ENCODE data around the gene PAFAH1B1. TPM values are rescaled to one million over a fixed set of nuclear protein-coding genes. Genes with fewer than 3 reads are reported as not detected.

Gene PAFAH1B1
- total RNA-seq, 1 donor from 2014 or later: 107 TPM

DNA sequence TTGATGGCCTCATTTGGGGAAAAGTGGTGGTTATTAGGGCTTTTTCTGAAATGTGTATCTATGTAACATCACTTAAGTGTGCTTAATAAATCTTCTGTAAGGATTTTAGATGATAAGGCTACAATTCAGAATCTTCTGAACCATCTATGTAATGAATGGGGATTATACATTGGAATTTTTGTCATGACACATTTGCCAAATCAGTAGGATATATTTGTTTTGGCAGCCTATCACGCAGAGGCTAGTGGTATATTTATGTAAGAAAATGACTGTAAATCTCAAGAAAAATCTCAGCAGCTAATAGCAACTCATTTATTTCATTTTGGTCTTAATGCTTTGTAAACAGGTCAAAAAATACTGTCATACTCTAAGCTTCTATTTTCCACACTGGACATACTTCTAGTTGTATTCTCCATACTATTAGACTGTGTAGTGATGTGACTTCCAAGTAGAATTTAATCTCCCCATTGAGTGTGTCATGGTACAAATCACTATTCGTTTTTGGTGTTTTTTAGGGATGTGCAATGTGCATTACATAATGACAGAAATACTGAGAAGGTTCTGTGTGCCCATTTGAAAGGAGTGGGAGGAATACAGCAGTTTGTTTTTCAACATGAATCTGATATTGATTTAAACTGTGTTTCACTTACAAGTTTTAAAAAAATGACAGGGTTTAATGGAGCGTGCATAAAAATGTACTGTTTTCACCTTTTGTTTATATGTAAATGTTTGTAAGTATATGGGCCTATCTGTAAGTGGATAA lies 88.9 kb downstream of the PAFAH1B1 start:
- ATAC-seq (no peak), DNase-seq (no peak)
- intact Hi-C loops (cut with micrococcal nuclease): no loop called here

DNA sequence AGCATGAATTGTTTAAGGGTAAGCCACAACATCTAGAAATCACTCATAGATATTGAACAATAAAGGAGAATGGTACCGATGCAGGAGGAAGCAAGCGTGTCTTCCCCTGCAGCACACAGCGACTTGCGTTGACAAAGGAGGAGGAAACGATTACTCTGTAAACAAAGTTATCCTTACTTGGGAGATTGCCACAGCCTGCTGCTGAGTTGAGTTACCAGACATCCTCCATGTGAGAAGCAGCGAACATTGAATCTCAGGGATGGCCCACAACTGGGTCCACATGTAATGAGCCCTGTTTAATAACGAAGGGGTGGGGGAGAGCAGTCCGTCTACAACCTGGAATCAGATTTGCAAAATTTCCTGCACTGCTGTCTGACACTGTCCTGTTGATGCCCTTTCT lies 90.5 kb downstream of the PAFAH1B1 start:
- intact Hi-C loops (cut with micrococcal nuclease): no loop called here
- no peak for DNase-seq
- no peak for ATAC-seq

DNA sequence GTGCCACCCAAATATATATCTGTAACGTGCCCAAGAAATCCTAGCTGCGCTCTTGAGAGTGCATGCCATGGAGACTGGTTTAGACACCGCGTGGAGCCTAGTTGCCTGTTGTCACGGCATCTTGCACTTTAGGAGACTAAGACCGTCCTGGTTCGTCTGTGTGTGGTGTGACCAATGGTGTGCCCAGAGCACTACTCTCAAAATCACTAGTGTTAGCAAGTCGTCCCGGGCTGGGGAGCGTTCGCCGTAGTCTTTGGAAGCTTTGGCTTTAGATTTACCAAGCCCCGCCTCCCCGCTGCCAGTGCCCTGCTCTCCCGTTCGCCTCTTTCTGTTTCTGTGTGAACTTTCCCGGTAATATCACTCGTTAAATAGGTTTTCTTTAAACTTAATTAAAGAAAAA lies 91.1 kb downstream of the PAFAH1B1 start:
- DNase-seq (peak; percentile 30), ATAC-seq (no peak)
- intact Hi-C loops (cut with micrococcal nuclease): no loop called here

DNA sequence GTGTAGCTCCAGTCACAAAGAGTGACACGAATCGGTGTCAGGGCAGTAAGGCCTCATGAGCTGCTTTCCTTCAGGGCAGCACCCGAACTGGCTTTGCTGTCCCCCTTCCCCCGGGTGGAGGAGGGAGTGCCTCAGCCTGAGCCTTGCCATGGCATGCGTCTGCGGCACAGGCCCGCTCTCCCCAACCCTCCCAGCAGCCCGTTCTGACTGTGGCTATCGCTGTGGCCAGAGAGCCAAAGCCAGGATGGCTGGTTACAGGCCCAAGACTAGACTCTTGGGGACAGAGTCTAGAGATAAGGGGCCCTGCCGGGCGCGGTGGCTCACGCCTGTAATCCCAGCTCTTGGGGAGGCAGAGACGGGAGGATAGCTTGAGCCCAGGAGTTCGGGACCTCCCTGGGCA lies 92.2 kb downstream of the PAFAH1B1 start:
- ATAC-seq: no peak
- DNase-seq: peak; percentile 27
- intact Hi-C loops (cut with micrococcal nuclease): no loop called here

DNA sequence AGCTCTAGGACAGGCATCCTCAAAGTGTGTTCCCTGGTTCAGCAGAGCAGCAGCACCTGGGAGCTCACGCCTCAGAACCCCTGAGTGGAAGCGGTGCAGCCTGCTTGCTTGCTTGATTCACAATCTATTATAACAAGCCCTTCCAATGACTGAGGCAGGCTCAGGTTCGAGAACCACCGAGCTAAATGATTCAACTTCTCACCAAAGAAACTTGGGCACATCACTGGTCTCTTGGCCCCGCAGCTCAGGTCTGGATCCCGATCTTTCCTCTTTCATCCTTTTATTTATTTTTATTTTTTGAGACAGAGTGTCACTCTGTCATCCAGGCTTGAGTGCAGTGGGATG lies 93.6 kb downstream of the PAFAH1B1 start:
- DNase-seq (no peak), ATAC-seq (no peak)
- intact Hi-C loops (cut with micrococcal nuclease): no loop called here

DNA sequence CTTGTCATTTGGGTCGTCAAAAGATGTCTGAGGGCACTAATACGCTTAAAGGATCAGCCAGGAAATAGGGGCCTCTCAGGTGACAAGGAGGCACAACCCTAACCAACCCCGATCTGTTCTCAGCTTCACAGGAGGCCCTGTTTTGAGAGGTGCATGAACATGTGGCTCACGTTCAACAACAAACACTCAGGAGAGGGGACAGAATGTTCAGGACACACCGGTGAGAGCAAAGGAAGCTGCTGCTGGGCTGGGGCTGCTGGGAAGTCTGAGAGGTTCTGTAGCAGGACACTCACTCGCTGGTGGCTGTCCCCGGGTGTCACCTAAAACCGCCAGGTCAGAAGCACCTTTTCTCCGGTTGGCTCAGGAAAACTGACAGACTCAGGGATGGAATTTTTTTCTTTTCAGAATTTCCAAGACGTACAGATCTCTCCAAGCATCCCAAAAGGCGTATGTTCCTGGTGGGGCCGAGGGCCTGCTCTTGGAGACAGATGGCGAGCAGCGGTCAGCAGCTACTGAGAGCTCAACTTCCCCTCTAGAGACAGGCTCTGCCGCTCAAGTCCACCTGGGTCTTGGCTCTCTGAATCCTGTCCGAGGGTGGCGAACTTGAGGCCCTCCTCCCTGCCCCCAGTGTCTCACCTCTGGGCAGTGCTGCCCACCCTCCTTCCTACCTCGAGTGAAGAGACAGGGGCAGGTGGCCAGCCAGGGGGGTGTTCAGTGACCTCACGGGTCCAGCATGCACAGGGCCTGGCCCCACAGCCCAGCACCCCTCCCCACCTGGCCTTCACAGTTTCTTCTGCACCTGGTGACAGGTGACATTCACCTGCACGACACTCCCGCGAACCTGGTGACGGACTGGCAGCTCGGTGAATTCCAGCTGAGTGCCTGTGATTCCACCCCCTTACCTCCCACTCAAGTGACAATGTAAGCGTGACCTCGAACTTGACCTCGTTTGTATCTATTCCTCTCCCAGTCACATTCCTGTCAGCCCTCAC lies 95.2 kb downstream of the PAFAH1B1 start:
- intact Hi-C loops (cut with micrococcal nuclease): no loop called here
- ATAC-seq: peak; percentile 49

DNA sequence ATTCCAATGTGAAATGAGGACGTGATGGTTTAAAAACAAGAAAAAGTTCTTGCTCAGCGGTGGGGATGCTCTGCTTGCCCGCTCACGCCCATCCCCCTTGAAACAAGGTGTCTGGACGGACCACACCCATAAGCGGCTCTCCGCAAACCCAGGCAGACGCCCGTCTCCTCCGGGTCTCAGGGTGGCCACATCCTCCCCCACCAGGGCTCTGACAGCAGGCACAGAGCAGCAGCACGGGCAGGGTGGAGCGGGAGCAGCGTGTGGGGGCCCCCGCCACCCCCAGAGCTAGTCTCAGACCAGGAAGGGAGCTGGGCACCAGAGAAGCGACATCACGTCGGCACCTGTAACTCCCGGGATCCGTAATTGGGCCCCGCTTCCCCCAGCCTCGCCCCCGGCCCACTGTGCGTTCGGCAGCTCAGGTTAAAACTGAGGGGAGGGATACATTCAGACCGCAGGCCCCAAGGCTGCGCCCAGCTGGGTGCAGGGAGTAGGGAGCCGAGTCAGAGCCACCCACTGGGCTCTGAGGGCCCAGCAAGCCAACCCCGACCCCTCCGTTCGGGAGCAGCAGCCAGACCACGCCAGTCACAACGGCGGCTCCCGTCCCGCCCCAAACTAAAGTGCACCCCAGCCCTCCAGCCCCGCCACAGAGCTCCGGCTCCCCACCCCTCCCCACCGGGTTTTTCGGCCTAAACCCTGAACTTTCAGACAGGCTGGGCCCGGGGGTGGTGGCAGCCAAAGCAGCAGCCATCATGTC lies 96.1 kb downstream of the PAFAH1B1 start:
- intact Hi-C loops (cut with micrococcal nuclease): no loop called here
- peak; percentile 3 for ATAC-seq
- DNase-seq: peak; percentile 39

More for the DNA sequence above, 95.2 kb downstream of the PAFAH1B1 start:
- DNase-seq: peak; percentile 46

DNA sequence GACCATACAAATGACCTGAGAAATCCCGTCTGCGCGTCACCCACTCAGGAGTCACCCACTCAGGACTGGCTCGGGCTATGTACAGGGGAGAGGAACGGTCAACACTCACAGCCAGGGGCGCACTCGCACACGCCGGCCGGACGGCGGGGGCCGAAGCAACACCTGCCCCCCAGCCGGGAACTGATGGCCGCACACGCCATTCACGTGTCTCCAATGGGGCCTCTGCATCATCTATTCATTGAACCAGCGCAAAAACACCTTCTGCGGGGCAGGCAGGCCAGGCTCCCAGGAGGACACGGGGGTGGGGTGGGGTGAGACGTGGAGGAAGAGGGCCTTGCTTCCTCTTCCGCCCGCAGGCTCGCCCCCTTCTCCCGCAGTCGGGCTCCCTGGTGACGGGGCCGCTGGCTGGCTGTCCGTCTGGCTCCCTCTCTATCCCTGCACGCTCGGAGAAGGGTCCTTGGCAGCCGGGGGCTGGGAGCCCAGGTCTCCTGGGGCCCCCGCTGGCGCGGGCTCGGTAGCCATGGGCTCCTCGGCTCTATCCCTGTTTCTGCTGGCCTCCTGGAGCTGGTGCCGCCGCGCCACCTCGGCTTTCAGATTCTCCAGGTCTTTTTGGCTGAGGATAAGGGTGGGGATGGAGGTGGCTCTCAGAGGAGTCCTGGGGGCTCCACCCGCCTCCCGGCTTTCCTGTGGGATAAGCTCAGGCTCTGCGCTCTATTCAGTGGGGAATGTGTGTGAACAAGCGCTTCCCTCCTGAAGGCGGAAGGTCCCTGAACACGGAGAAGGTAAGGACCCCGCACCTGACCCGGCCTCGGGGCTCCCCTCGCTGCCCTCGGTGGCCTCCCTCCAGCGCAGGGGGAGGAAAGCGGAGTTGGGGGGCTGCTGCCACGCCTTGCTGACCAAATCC lies 97.0 kb downstream of the PAFAH1B1 start:
- intact Hi-C loops (cut with micrococcal nuclease): no loop called here
- DNase-seq (no peak), ATAC-seq (no peak)

DNA sequence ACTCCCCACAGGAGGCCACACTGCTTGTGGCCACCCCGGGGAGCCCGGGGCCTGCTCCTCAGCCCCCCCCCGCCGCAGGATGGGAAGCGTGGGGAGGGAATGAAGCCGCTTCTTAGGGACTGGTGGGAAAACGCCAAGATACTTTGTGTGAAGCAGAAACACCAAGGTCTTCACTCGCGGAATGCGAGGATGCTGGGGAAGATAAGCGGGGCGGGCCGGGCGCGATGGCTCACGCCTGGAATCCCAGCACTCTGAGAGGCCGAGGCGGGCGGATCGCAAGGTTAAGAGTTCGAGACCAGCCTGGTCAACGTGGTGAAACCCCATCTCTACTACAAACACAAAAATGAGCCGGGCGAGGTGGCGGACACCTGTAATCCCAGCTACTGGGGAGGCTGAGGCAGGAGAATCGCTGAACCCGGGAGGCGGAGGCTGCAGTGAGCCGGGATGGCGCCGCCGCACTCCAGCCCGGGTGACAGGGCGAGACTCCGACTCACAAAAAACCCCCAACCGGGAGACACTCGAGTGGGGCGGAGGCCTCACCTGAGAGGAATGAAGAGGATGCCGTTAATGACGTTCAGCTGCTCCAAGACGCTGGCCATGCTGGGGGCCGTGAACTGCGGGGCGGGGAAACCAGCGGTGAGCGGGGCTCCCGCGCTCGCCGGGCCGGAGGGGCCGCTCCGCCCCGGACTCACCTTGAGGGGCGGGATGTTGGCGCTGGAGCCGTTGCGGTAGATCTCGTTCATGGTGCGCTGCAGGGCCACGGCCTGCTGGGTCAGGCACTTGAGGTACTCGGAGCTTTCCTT lies 97.8 kb downstream of the PAFAH1B1 start:
- DNase-seq (no peak), ATAC-seq (no peak)
- intact Hi-C loops (cut with micrococcal nuclease): no loop called here

DNA sequence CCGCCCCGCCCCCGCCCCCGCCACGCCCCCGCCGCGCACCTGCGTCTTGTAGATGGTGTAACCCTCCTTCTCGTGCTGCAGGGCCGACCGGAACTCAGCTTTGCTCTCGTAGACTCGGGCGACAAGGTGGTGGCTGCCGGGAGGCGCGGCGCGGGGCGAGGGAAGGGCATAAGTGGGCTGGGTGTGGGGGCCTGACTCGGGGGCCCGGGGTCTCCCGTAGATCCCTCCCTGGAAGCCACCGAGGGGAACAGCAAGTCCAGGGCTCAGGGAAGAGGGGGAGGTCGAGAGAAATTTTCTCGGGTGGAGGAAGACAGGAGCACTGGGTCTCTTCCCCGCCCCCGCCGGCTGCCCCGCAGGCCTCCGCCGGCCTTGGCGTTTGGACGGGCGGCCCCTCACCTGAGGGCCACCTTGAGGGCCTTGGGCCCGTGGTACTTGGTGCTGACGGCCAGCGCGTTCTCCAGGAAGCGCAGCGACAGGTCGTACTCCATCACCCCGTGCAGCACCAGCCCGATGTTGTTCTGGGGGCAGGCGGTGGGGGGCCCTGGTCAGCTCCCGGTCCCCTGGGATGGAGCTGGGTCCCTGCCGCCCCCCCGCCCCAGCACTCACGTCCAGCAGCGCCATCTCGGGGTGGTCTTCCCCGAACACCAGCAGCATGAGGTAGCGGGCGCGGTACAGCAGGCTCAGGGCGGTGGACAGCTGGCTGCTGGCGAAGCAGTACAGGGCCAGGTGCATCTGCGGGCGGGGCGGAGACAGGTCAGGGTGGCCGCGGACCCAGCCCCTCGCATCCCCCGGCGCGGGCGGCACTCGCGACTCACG lies 98.7 kb downstream of the PAFAH1B1 start:
- intact Hi-C loops (cut with micrococcal nuclease): no loop called here
- DNase-seq: no peak
- no peak for ATAC-seq

DNA sequence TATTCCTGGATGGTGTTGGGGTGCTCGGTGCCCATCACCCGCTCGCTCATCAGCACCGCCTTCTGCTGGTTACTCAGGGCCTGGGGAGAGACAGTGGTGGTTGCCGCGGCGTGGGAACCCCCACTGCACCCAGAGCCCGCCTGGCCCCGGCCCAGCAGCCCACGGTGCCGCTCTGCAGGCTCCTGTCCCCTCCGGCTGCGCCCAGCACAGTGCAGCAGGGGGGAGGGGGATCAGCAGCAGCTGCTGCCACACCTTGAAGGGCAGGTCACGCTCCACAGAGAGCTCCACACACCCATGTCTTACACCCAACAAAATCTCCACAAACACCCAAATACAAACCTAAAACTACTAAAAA lies 99.3 kb downstream of the PAFAH1B1 start:
- DNase-seq: no peak
- intact Hi-C loops (cut with micrococcal nuclease): no loop called here

DNA sequence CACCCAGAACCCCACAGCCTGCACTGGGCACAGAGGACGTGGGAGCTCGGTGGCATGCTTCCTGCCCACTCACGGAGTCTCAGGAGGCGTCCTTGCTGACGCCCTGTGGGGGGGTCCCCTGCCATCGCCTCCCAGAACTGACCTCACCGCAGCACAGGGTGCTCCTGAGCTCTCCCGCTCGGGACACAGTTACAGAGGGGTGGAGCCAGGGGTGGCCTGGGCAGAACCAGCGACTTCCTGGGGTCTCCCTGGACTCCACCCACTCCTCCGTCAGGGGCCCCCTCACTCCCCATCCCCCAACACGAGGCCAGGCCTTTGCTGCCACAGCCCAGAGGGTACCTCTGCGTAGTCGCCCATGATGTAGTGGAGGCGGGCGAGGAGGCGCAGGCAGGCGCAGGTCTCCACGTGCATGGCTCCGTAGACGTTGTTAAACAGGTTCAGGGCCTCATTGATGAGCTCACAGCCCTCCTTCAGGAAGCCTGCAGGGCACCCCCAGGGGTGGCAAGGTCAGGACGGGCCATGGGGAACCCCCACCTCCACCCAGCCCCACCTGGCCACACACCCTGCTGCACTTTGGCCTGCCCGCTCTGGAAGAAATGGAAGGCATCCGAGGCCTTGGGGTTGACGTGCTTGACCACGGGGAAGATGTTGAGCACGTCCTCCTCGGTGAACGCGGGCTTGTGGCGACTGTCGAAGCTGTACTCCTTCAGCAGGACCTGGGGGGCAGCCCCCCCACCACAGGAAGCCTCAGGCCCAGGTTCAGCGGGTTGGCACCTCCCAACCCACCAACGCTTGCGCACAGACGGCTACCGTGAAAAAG lies 100.3 kb downstream of the PAFAH1B1 start:
- DNase-seq: no peak

More for the DNA sequence above, 99.3 kb downstream of the PAFAH1B1 start:
- no peak for ATAC-seq

DNA sequence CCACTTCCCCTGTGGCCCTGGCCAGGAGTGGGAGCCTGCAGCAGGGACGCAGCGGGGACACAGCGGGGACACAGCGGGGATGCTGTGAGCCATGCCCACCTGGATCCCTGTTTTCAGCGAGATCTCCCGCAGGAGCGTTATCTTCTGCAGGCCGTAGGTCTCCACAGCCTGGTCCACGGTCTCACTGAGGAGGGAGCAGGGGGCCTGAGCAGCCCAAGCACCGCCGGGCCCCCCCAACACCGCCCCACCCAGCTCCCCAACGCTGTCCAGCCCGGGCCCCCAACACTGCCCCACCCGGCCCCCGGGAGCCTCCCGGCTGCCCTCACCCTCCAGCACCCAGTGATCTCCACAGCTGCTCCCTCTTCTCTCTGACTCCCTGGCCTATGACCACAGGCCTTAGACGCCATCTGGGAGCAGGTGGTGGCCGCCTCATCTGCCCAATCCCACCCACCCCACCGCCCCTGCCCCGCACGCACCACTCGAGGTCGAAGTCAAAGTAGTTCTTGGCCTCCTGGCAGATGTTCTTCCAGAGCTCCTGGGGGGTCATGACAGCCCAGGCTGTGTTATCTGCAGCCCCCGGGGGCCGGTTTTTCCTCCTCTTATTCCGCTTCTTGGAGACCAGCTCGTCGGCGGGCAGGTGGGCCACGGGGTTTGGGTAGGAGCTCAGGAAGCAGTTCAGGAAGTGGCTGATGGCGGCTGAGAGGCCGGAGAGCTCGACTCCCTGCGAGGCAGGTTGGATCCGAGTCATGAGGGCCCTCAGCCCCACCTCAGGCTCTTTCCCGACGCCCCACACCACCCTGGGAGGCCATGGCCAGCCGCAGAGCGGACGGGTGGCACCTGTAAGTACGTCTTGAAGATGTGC lies 101.2 kb downstream of the PAFAH1B1 start:
- ATAC-seq (no peak), DNase-seq (no peak)
- intact Hi-C loops (cut with micrococcal nuclease): no loop called here

More for the DNA sequence above, 100.3 kb downstream of the PAFAH1B1 start:
- ATAC-seq: no peak
- intact Hi-C loops (cut with micrococcal nuclease): no loop called here

DNA sequence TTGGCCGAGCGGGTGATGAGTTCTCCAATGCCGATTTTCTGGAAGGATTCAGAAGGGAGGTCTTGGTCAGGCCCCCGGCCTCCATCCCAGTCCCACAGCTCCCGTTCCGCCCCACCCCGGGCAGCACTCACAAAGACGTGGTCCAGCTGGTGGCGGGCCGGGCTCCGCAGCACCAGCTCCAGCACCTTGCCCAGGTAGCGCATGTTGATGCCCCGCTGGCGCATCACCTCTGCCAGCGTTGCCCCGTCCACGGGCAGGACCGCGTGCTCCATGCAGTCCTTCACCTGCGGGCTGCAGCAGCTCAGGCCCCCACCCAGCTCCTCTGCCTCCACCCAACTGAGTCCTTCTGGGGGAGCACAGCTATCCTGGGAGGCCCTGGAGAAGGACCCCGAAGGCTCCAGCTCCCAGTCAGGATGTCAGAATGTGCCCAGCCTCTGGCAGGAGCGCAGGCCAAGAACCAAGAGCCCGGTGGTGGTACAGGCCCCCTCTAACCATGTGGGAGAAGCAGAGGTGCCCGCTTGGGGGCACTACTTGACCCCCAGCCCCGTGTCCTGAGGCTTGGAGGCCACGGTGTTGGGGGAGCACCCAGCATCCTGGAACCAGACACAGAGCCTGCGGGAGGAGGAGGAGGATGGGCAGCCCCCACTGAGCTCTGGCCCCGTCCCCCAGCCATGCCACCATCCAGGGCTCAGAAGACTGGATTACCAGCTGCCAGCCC lies 101.9 kb downstream of the PAFAH1B1 start:
- ATAC-seq (no peak), DNase-seq (no peak)
- intact Hi-C loops (cut with micrococcal nuclease): no loop called here

Data from left ventricle myocardium superior (tissue), 1 donor.